ENCODE measurements around the gene GRIN1. TPM values are rescaled to one million over a fixed set of nuclear protein-coding genes. Genes with fewer than 3 reads are reported as not detected.

Gene GRIN1
- total and polyA plus RNA-seq, 2 of the 13 experiments (the other 11 are each of a cell fraction or from before 2014, with no cell fraction given) = 0.13 TPM; not detected in 1

GRCh38 chr9:137205126-137206069, 66.4 kb downstream of the GRIN1 start, which contains the start of the genes NDOR1 and TMEM203 (continued):
- TF ChIP-seq PRDM15 (CRISPR knock-in tag; IDR thresholded peaks at IDR 0.05) = peak; percentile 76; the same call in 1 of the 2 replicates
- TF ChIP-seq TEAD3 (CRISPR knock-in tag; optimal IDR thresholded peaks at IDR 0.05; ENCODE audit: borderline replicate concordance) = peak; percentile 43
- TF ChIP-seq KDM5B (CRISPR knock-in tag; IDR thresholded peaks at IDR 0.05; ENCODE audit: borderline replicate concordance) = peak; percentile 66
- peak; percentile 90; the same call in 1 of the 3 replicates for TF ChIP-seq MXI1 (IDR thresholded peaks at IDR 0.05; ENCODE audit: borderline replicate concordance, low read depth, low read length)
- TF ChIP-seq ZNF205 (CRISPR knock-in tag; IDR thresholded peaks at IDR 0.05) = peak; percentile 66
- no peak for TF ChIP-seq ZNF337 (CRISPR knock-in tag; IDR thresholded peaks at IDR 0.05; ENCODE audit: borderline replicate concordance, low read depth)
- TF ChIP-seq TCF7 (IDR thresholded peaks at IDR 0.05; ENCODE audit: low read depth) = no peak
- TF ChIP-seq TMF1 (CRISPR knock-in tag; IDR thresholded peaks at IDR 0.05; ENCODE audit: low read depth) = peak; percentile 46; the same call in 1 of the 2 replicates
- TF ChIP-seq, protein P1, sequence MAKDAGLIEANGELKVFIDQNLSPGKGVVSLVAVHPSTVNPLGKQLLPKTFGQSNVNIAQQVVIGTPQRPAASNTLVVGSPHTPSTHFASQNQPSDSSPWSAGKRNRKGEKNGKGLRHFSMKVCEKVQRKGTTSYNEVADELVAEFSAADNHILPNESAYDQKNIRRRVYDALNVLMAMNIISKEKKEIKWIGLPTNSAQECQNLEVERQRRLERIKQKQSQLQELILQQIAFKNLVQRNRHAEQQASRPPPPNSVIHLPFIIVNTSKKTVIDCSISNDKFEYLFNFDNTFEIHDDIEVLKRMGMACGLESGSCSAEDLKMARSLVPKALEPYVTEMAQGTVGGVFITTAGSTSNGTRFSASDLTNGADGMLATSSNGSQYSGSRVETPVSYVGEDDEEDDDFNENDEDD (CRISPR knock-in tag; IDR thresholded peaks at IDR 0.05; ENCODE audit: borderline replicate concordance) = peak; percentile 96
- TF ChIP-seq, protein P2, sequence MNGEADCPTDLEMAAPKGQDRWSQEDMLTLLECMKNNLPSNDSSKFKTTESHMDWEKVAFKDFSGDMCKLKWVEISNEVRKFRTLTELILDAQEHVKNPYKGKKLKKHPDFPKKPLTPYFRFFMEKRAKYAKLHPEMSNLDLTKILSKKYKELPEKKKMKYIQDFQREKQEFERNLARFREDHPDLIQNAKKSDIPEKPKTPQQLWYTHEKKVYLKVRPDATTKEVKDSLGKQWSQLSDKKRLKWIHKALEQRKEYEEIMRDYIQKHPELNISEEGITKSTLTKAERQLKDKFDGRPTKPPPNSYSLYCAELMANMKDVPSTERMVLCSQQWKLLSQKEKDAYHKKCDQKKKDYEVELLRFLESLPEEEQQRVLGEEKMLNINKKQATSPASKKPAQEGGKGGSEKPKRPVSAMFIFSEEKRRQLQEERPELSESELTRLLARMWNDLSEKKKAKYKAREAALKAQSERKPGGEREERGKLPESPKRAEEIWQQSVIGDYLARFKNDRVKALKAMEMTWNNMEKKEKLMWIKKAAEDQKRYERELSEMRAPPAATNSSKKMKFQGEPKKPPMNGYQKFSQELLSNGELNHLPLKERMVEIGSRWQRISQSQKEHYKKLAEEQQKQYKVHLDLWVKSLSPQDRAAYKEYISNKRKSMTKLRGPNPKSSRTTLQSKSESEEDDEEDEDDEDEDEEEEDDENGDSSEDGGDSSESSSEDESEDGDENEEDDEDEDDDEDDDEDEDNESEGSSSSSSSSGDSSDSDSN (CRISPR knock-in tag; IDR thresholded peaks at IDR 0.05) = peak; percentile 73
- TF ChIP-seq ZSCAN20 (CRISPR knock-in tag; IDR thresholded peaks at IDR 0.05; ENCODE audit: borderline replicate concordance) = peak; percentile 46; the same call in 1 of the 2 replicates
- TF ChIP-seq KDM2A (CRISPR knock-in tag; IDR thresholded peaks at IDR 0.05; ENCODE audit: borderline replicate concordance, low read depth) = peak; percentile 94; the same call in 1 of the 2 replicates
- peak; percentile 54; the same call in 1 of the 2 replicates for TF ChIP-seq HOXA9 (CRISPR knock-in tag; IDR thresholded peaks at IDR 0.05; ENCODE audit: borderline replicate concordance)
- TF ChIP-seq ZSCAN21 (CRISPR knock-in tag; IDR thresholded peaks at IDR 0.05; ENCODE audit: borderline replicate concordance) = no peak
- peak; percentile 55; the same call in 1 of the 2 replicates for TF ChIP-seq KLF12 (CRISPR knock-in tag; IDR thresholded peaks at IDR 0.05; ENCODE audit: borderline replicate concordance)
- no peak for TF ChIP-seq ZFAT (CRISPR knock-in tag; conservative IDR thresholded peaks at IDR 0.05)
- TF ChIP-seq, protein P3, sequence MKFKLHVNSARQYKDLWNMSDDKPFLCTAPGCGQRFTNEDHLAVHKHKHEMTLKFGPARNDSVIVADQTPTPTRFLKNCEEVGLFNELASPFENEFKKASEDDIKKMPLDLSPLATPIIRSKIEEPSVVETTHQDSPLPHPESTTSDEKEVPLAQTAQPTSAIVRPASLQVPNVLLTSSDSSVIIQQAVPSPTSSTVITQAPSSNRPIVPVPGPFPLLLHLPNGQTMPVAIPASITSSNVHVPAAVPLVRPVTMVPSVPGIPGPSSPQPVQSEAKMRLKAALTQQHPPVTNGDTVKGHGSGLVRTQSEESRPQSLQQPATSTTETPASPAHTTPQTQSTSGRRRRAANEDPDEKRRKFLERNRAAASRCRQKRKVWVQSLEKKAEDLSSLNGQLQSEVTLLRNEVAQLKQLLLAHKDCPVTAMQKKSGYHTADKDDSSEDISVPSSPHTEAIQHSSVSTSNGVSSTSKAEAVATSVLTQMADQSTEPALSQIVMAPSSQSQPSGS (CRISPR knock-in tag; IDR thresholded peaks at IDR 0.05) = peak; percentile 62; the same call in 1 of the 2 replicates
- TF ChIP-seq SMYD3 (CRISPR knock-in tag; IDR thresholded peaks at IDR 0.05) = 0 out of 2 replicates have a peak, but pooled peaks have one; percentile 47
- peak; percentile 94 for TF ChIP-seq ZFY (CRISPR knock-in tag; IDR thresholded peaks at IDR 0.05)

Measured in HepG2 (cell line).